Hepatocyte (in vitro differentiated cells): Measurements from ENCODE around the gene PTPRK. TPM values are rescaled to one million over a fixed set of nuclear protein-coding genes. Genes with fewer than 3 reads are reported as not detected.

ENCODE experiments used
- DNase-seq: peaks from one replicate; pipeline ENCODE4 v3.0.0-alpha.2; 2016; ENCODE audit warnings: low spot score
- H2AFZ ChIP-seq: fragments of 200-600 bp; sonication (generic); 2 replicates; pipeline ENCODE4 v1.6.0; 2016; ENCODE audit warnings: antibody characterized with exemption, mild to moderate bottlenecking
- H3K27ac ChIP-seq: fragments of 200-600 bp; sonication (generic); 2 replicates; pipeline ENCODE4 v1.5.1; 2016; ENCODE audit warnings: mild to moderate bottlenecking
- H3K27me3 ChIP-seq: fragments of 200-600 bp; sonication (generic); 2 replicates; pipeline ENCODE4 v1.6.1; 2016
- H3K36me3 ChIP-seq: fragments of 200-600 bp; sonication (generic); replicated peaks from 2 replicates; pipeline ENCODE4 v1.5.1; 2016; ENCODE audit warnings: low read depth; ENCODE audit not compliant: insufficient read depth
- H3K4me1 ChIP-seq: fragments of 200-600 bp; sonication (generic); 2 replicates; pipeline ENCODE4 v1.5.1; 2016; ENCODE audit warnings: mild to moderate bottlenecking, moderate library complexity; ENCODE audit not compliant: insufficient read depth
- H3K4me2 ChIP-seq: fragments of 200-600 bp; sonication (generic); 2 replicates; pipeline ENCODE4 v1.6.0; 2016
- H3K4me3 ChIP-seq: fragments of 200-600 bp; sonication (generic); 2 replicates; pipeline ENCODE4 v1.5.1; 2016; ENCODE audit warnings: mild to moderate bottlenecking
- H3K79me2 ChIP-seq: fragments of 200-600 bp; sonication (generic); 2 replicates; pipeline ENCODE4 v1.6.0; 2017; ENCODE audit warnings: mild to moderate bottlenecking
- H3K9me2 ChIP-seq: fragments of 200-600 bp; sonication (generic); replicated peaks from 2 replicates; pipeline ENCODE4 v1.6.0; 2017; ENCODE audit warnings: mild to moderate bottlenecking; ENCODE audit not compliant: insufficient read depth
- H3K9me3 ChIP-seq: fragments of 200-600 bp; sonication (generic); 2 replicates; pipeline ENCODE4 v1.5.1; 2016; ENCODE audit warnings: low read depth, mild to moderate bottlenecking
- H4K20me1 ChIP-seq: fragments of 200-600 bp; sonication (generic); 2 replicates; pipeline ENCODE4 v1.6.0; 2016; ENCODE audit warnings: mild to moderate bottlenecking; ENCODE audit not compliant: insufficient read depth, poor library complexity, severe bottlenecking
- EZH2 ChIP-seq: fragments of 200-600 bp; sonication (generic); IDR thresholded peaks from 2 replicates; pipeline ENCODE4 v1.6.1; 2016; ENCODE audit warnings: antibody characterized with exemption, mild to moderate bottlenecking, borderline replicate concordance
- EZH2phosphoT487 ChIP-seq: fragments of 200-600 bp; sonication (generic); IDR thresholded peaks from one replicate; pipeline ENCODE4 v1.6.1; 2018; ENCODE audit warnings: antibody characterized with exemption, mild to moderate bottlenecking, low read depth, moderate library complexity; ENCODE audit not compliant: unreplicated experiment, severe bottlenecking
- WGBS: methylation state at CpG from one replicate; pipeline ENCODE4 v1.1.6; 2016; ENCODE audit warnings: low lambda C conversion rate; ENCODE audit errors: missing lambda C conversion rate; 5-methylcytosine and 5-hydroxymethylcytosine counted together
- polyA plus RNA-seq: library from polyadenylated mRNA; unstranded; fragments of >200 nt; fragmentation: Nextera tagmentation; extraction: Ambion mirVana; gene quantifications from 2 replicates; pipeline ENCODE4 v1.2.1, GENCODE V29; 2016
- total RNA-seq: library from RNA; depleted of rRNA; stranded (reverse); fragments of >200 nt; gene quantifications from 2 replicates; pipeline ENCODE4 v1.2.3, GENCODE V29; 2014
- TF ChIP-seq, protein P1 (sequence below): fragments of 200-600 bp; sonication (generic); IDR thresholded peaks from 2 replicates; pipeline ENCODE4 v1.5.1; 2016; ENCODE audit warnings: antibody characterized with exemption, mild to moderate bottlenecking; ENCODE audit not compliant: poor library complexity

Gene PTPRK
- total and polyA plus RNA-seq, 2 experiments from 2014 or later = 42.0 to 80.2 TPM

DNA sequence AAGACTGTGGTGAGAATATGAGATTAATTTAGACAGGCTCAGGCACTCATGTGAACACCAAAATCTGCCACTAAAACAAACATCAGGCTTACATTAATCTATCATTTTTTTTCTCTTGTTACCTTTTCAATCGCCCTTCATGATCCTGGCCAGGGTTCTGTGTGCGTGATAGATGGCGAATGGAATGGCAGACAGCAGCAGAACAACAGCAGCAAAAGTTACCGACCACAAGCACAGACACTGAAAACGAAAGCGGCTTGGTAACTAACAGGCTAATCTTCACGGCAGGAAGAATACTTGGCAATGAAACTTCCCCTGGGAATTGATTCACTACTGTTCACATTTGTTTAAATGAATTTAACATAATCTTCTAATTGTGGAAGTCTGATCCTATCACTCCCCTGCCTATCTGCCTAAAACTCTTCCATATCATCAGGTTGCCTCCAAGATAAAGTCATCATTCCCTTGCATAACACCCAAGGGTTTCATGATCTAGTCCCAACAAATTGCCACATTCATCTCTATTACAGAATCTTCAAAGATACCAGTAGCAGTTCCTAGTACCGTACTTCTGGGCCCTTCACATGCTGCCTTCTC lies 28.7 kb downstream of the PTPRK start:
- H3K9me3 ChIP-seq = no peaks in the 10 kb centered on the region
- H3K4me2 ChIP-seq = peak overlapping the region; percentile 70

DNA sequence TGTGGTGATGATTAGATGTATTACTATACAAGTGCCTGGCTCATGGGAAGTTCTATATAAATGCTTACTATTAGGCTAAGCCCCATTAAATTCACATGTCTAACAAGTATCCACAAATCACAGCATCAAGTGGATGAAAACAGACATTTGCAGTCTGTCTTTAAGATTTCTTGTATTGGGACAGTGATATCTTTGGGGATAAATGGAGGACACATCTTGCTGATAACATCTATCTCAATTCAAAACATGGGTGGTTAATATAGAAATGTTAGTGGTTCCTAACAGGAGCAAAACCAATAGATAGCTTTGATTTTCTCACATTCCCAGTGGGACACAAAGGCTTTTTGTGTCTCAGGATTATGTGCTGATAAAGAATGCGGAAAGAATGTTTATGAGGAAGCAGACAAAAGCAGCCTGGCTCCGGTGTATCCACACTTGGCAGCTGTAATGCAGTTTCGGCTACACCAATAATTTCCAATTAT lies 29.3 kb downstream of the PTPRK start:
- Histone ChIP-seq H3K36me3 (no peaks in the 10 kb centered on the region), H3K4me1 (peaks cover 7% of the 10 kb centered on the region), H3K79me2 (peaks cover 90% of the 10 kb centered on the region), H3K27ac (peak overlapping the region; percentile 82), H3K9me2 (no peaks in the 10 kb centered on the region), H3K4me2 (peak overlapping the region; percentile 70), H4K20me1 (peaks cover 3% of the 10 kb centered on the region), H3K4me3 (no peak overlapping the region), H3K9me3 (no peaks in the 10 kb centered on the region), H2AFZ (no peak overlapping the region), H3K27me3 (no peaks in the 10 kb centered on the region)
- 47% methylated on average over 3 of the region's 3 CpGs for WGBS
- no peak for DNase-seq
- TF ChIP-seq, protein P1, sequence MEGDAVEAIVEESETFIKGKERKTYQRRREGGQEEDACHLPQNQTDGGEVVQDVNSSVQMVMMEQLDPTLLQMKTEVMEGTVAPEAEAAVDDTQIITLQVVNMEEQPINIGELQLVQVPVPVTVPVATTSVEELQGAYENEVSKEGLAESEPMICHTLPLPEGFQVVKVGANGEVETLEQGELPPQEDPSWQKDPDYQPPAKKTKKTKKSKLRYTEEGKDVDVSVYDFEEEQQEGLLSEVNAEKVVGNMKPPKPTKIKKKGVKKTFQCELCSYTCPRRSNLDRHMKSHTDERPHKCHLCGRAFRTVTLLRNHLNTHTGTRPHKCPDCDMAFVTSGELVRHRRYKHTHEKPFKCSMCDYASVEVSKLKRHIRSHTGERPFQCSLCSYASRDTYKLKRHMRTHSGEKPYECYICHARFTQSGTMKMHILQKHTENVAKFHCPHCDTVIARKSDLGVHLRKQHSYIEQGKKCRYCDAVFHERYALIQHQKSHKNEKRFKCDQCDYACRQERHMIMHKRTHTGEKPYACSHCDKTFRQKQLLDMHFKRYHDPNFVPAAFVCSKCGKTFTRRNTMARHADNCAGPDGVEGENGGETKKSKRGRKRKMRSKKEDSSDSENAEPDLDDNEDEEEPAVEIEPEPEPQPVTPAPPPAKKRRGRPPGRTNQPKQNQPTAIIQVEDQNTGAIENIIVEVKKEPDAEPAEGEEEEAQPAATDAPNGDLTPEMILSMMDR = no peak
- TF ChIP-seq EZH2phosphoT487 (no peak), EZH2 (no peak)

More for the DNA sequence above, 28.7 kb downstream of the PTPRK start:
- Histone ChIP-seq H3K36me3 (no peaks in the 10 kb centered on the region), H3K79me2 (peaks cover 88% of the 10 kb centered on the region), H3K27me3 (no peaks in the 10 kb centered on the region), H2AFZ (peak overlapping the region; percentile 24), H3K4me3 (no peak overlapping the region), H3K9me2 (no peaks in the 10 kb centered on the region), H4K20me1 (peaks cover 3% of the 10 kb centered on the region), H3K27ac (peak overlapping the region; percentile 82), H3K4me1 (peaks cover 7% of the 10 kb centered on the region)
- TF ChIP-seq EZH2phosphoT487 (no peak), EZH2 (no peak)
- TF ChIP-seq, protein P1 = no peak
- no peak for DNase-seq
- 66% methylated on average over 8 of the region's 8 CpGs for WGBS

- H3K9me3 ChIP-seq = no peaks in the 10 kb centered on the region
- H3K27ac ChIP-seq = no peak overlapping the region
- DNase-seq = no peak
- H3K36me3 ChIP-seq = no peaks in the 10 kb centered on the region
- H3K4me1 ChIP-seq = peaks cover 7% of the 10 kb centered on the region
- 94% methylated on average over 3 of the region's 3 CpGs for WGBS
- H3K27me3 ChIP-seq = no peaks in the 10 kb centered on the region
- no peak overlapping the region for H3K4me2 ChIP-seq
- TF ChIP-seq EZH2 (no peak), EZH2phosphoT487 (no peak)
- TF ChIP-seq, protein P1 = no peak
- peaks cover 6% of the 10 kb centered on the region for H4K20me1 ChIP-seq
- H3K9me2 ChIP-seq = no peaks in the 10 kb centered on the region
- H3K79me2 ChIP-seq = peaks cover 95% of the 10 kb centered on the region
- H3K4me3 ChIP-seq = no peak overlapping the region
- H2AFZ ChIP-seq = no peak overlapping the region
Measured at GRCh38 chr6:128487746-128488145, 32.7 kb downstream of the PTPRK start.
